WI38 (cell line): ENCODE results near the gene RXRA.

Experiments used
- H3K4me3 ChIP-seq: 2 replicates; pipeline ENCODE4 v1.5.1; 2011; ENCODE audit warnings: low read depth, mild to moderate bottlenecking, control low read depth, low read length
- CTCF ChIP-seq: IDR thresholded peaks from 2 replicates; pipeline ENCODE4 v1.5.1; 2012; ENCODE audit warnings: low read depth, mild to moderate bottlenecking, control low read depth, low read length

RXRA gene

DNA sequence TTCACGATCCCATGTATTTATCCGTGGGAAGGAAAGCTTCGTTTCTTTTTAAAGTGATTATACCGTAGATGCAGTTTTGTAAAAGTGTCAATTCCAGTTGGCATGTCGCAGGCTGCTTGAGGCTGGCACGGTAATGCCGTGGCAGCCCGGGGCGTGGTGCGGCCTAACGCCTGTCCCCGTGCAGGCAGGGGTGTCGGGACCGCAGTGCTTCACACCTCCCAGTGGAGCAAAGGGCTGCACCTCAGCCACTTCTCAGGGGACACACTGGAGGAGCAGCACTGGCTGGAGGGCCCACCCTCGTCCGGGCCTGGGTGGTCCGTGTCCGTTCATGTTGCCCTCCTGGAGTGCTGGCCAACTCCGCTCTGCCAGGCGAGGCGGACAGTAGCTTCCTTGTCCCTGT lies 103.2 kb downstream of the RXRA start:
- H3K4me3 ChIP-seq = no peak overlapping the region
- TF ChIP-seq CTCF = no peak

GRCh38 chr9:134431095-134431494 lies 104.8 kb downstream of the RXRA start:
- TF ChIP-seq CTCF = no peak
- H3K4me3 ChIP-seq = no peak overlapping the region

DNA sequence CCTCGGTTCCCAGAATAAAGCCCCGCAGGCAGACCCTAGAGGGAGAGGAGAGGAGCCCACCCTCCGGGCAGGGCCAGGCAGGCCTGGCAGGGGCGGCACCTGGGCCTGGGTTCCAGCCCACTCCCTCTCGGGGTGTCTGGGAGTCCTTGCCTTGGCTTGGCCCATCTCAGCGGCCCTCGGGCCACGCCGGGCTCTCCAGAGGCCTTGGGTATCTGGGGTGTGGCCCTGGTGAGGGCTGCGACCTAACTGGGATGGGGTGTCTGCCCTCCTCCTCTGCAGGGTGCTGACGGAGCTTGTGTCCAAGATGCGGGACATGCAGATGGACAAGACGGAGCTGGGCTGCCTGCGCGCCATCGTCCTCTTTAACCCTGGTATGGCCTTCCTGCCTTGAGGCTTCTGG lies 105.4 kb downstream of the RXRA start:
- no peak for TF ChIP-seq CTCF
- H3K4me3 ChIP-seq = no peak overlapping the region

GRCh38 chr9:134432471-134432870 lies 106.2 kb downstream of the RXRA start:
- no peak overlapping the region for H3K4me3 ChIP-seq
- TF ChIP-seq CTCF = no peak

- H3K4me3 ChIP-seq = no peak overlapping the region
- TF ChIP-seq CTCF = no peak
These were observed 106.8 kb downstream of the RXRA start for GRCh38 chr9:134433101-134433500.

DNA sequence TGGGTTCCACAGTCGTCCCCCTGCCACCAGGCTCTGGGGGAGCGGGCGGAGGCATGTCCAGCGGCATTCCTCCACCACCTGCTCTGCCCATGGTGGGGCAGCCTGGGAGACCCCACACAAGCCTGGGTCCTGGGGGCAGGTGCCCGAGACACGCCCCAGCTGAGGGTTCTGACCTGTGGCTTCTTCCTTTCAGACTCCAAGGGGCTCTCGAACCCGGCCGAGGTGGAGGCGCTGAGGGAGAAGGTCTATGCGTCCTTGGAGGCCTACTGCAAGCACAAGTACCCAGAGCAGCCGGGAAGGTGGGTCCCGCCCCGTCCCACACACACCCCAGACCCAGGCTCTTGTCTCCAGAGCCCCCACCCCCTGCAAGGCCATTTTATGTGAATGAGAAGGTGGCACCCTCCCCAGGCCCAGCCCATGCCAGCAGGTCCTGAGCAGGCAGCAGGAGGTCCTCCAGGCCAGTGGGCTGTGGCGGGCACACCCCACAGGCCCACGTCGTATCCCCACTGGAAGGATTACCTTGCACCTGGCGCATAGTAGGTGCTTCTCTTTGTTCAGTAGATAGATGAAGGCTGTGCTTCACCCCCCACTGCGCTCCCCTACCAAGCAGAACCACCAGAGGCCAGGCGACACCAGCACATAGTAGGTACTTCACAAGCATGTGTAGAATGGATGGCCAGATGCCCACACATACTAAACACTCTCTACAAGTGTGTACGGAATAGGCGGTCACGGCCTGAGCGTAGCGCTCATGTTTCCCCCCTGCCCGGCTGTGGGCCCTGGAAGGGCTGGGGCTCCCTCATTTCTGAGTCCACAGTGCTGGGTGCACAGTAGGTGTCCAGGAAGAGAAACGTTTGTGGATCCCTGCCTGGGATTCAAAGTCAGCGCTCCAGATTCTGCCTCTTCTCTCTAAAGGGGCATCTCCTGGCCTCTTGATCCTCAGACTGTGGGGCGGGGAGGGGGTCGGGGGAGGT lies 107.9 kb downstream of the RXRA start:
- TF ChIP-seq CTCF = no peak
- H3K4me3 ChIP-seq = no peak overlapping the region

DNA sequence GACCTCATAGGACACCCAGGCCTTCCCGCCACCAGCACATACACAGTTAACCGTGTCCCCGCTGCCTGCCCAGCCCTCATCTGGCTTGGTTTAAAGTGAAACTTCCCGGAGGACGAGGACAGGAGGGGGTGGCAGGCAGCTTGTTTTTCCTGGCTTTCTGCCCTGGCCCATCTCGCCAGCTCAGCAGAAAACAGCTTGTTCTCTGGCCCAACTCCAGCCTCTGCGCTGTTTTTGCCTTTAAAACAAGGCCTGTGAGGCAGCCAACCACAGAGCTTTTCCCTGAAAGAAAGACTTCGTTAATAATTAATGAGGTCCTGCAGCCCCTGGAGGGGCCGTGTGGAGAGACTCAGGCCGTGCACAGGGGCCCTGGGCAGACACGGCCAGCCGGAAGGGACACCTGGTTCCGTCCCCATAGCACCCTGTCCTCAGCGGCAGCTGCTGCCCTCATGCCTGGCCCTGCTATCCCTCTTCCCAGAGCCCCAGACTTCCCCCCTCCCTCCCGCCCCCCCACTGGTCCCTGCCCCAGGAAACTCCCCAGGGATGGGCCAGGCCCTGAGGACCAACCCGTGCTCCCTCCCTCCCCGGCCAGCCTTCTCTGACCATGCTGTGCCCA lies 108.7 kb downstream of the RXRA start:
- no peak for TF ChIP-seq CTCF
- H3K4me3 ChIP-seq = no peak overlapping the region
